HEK293T (cell line): Measurements from ENCODE around the gene CDC14C.

Experiments used
- BHLHE40 ChIP-seq: fragments of 450-650 bp; IDR thresholded peaks from 2 replicates; pipeline ENCODE4 v1.6.1; 2016; ENCODE audit warnings: mild to moderate bottlenecking, moderate library complexity, borderline replicate concordance
- SP1 ChIP-seq: fragments of 450-650 bp; IDR thresholded peaks from 2 replicates; pipeline ENCODE4 v1.6.1; 2017
- SUZ12 ChIP-seq: fragments of 450-650 bp; IDR thresholded peaks from 2 replicates; pipeline ENCODE4 v1.6.1; 2016; ENCODE audit warnings: mild to moderate bottlenecking

DNA sequence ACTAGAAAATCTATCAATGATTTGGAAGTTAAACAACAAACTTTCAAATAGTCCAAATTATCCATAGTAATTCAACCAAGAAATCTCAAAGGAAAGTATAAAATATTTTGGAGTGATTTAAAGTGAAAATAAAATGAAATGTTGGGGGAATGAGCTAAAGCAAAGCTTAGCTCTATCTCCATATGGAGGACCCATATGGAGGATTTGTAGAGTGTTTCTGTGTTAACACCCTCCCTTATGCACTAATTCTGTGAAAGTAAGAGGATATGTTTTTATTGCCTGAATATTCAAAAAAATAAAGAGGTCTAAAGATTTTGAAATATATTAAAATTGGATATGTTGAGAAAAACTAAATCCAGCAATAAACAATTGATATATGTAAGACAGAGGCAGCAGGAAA lies 31.6 kb downstream of the CDC14C start:
- TF ChIP-seq SP1 (no peak), SUZ12 (no peak), BHLHE40 (no peak)
